ENCODE measurements around the gene HIF1A.
A peak's percentile ranks its signal among the peaks of the same experiment; 100 is the strongest.
"Not testable (repeated sequence)": the region's sequence is repeated elsewhere in the genome, so short reads cannot be mapped to it uniquely, and the experiment has no call there.

HIF1A gene

DNA sequence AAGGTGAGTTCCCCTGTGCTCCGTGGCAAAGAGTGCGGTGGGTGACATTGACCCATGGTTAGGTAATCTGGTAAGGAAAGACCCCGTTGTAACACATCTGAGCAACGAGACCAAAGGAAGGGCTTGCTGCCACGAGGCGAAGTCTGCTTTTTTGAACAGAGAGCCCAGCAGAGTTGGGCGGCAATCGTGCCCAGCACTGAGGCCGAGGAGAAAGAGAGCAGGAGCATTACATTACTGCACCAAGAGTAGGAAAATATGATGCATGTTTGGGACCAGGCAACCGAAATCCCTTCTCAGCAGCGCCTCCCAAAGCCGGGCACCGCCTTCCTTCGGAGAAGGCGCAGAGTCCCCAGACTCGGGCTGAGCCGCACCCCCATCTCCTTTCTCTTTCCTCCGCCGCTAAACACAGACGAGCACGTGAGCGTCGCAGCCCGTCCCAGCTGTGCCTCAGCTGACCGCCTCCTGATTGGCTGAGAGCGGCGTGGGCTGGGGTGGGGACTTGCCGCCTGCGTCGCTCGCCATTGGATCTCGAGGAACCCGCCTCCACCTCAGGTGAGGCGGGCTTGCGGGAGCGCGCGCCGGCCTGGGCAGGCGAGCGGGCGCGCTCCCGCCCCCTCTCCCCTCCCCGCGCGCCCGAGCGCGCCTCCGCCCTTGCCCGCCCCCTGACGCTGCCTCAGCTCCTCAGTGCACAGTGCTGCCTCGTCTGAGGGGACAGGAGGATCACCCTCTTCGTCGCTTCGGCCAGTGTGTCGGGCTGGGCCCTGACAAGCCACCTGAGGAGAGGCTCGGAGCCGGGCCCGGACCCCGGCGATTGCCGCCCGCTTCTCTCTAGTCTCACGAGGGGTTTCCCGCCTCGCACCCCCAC is at the start of gene HIF1A:
TSS of gene HIF1A (plus strand) at position 684 of the 865 bp plus-strand sequence. CDS start 292 bp downstream, outside the sequence.
- DNase-seq, result peak; percentile 99

DNA sequence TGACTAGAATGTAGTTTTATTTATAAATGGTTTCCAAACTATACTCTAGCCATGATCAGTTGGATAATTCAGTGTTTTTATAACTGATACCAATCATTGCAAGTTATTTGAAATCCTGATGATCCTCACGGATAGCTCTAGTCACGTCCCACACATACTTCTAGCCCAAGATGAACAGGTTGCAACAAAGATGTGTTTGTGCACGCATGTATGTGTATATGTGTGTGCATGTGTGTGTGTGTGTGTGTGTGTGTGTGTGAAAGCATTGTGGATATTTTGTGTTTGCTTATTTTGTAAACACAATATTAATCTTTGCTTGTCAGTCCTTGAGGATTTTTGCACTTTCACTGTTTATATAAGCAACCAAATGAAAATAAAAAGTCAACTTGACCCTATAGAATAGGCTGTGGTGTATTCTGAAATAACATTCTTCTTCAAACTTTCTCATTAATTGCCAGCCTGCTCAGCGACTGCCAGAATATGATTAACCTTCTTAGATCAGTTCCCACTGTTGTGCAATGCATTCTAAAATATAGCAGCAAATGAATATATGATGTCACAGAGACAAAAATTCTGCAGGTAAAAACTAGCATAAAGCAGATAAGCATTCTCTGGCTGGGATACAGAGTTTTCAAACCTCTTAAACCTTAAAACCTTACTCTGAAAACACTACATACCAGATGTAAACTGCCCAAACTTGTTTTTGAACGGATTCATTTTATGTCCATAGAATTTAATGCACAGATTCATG is 48.8 kb upstream of the HIF1A start:
- no peak for DNase-seq

DNA sequence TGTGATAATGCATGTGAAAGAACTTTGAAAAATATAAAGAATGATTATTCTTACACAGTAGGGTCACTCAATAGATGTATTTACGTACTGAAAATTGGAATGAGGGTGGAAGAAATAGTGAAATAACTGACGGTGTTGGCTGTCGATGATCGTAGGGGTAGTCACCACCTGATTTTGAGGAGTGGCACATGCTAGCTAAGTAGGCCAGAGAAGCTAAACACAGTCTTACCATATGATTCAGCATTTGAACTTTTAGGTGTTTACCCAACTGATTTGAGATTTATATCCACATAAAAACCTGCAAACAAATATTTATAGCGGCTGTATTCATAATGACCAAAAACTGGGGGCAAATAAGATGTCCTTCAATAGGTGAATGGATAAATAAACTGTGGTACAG is 47.6 kb upstream of the HIF1A start:
- no peak for DNase-seq

DNA sequence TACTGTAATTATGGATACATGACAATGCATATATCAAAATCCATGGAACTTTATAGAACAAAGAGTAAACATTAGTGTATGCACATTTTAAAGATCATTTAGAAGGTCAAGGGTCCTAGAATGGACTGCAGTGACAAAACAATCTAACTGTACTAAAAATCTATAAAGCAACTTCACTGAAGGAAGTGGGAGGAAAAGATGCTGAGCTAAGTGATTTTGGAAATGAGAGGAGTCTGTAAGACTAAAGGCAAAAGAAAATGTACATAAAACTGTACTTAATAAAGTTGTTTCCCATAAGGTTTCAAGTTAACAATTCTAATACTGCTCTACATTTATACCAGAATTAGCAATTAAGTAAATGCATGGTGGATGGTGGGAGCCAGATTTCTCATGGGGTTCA is 46.9 kb upstream of the HIF1A start:
- no peak for DNase-seq

DNA sequence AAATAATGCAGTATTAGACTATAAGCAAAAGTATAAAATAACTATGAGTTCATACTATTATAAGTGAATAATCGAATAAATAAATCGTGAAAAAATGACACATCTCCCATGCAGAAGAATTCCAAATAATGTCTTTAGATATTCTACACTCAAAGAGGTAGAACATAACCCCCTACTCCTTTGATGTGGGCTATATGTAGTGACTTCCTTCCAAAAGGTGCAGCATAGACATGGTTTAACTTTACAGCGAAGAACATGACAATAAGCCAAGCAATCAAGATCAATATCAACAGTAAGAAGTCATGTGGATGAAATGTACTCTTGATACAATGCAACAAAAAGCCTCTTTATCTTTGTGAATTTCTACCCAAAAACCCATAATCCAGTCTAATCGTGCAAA is 46.0 kb upstream of the HIF1A start:
- DNase-seq, result no peak

DNA sequence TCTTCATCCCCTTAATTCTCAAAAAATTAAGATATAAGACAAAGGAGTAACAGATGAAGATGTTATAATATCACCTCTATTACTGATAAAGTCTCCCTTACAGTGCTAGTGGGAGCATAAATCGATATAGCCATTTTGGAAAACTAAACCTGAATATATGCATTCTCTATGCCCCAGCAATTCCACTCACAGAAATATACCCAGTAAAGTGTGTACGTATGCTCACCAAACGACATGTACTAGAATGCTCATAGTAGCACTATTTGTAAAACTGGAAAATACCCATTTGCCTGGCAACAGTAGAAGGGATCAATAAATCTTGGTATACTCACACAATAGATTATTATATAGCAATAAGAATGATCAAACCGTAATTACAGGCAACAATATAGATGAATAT is 44.0 kb upstream of the HIF1A start:
- no peak for DNase-seq

DNA sequence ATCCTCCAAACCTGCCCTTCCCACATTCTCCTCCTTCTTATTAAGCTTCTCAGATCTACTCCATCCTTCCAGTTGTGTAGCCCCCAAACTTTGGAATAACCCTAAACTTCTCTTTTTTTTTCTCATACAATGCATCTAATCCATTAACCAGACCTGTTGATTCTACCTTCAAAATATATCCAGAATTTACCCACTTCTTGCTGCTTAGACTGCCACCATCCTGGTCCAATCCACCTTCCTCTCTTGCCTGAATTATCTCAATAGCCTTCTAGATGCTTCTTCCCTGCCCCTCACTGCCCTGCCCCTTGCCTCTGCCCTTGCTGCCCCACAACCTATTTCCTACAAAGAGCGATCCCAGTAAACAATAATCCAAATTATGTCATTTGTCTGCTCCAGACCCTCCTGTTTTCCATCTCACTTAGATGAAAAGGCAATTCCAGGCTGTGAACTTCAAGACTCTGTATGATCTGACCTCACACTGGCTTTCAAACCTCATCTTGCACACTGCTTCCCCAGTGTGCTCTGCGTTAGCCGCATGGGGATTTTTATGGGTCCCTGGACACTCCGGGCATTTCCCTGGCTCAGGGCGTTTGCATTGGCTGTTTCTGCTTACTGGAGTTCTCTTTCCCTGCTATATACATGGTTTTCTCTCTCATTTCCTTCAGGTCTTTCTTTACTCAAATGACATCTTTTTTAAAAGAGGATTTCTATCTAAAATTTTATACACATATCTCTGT is 42.6 kb upstream of the HIF1A start:
- DNase-seq, result no peak

DNA sequence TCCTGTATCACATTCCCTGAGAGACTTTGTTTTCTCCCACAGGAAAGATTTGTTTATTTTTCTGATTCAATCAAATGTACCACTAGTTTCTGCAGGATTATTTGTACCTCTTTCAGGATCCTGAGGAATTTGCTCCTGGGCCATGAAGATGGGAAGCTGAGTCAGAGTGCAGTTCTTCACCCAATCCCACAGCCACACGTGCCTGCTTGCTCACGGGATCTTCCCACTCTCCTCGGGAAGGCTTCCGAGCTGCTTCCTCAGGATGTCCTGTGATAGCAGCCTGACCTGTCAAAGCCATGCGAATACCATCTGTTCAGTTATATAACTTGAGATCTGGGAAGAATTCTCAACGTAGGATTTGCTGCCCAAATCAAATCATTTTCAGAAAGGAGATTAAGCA is 41.8 kb upstream of the HIF1A start:
- no peak for DNase-seq

DNA sequence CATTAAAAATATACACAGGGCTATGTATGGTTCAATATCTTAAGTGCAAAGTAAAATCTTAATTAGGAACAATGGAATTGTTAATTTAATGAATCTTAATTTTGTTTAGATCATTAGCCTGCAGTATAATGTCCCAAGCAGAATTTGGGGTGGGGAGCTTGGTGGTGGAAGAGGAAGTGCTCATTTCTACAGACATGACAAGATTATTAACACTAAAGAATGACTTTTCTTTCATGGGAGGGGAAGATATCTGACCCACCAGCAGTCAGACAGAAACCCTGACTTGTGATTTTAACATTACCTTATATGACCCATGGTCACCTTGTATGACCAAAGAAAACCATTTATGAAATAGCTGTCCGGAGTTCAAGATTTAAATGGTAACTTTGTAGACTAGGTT is 41.3 kb upstream of the HIF1A start:
- no peak for DNase-seq

DNA sequence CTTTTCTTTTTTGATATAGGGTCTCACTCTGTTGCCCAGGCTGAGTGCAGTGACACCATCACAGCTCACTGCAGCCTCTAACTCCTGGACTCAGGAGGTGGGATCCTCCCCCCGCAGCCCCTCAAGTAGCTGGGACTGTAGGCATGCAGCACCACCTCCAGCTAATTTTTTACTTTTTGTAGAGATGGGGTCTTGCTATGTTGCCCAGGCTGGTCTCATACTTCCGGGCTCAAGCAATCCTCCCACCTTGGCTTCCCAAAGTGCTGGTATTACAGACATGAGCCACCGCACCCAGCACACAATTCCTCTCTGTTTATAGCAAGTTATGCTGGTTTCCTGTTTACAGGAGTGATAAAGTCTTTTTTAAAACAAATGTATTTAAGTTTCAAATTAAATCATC is 39.5 kb upstream of the HIF1A start:
- DNase-seq, result no peak

DNA sequence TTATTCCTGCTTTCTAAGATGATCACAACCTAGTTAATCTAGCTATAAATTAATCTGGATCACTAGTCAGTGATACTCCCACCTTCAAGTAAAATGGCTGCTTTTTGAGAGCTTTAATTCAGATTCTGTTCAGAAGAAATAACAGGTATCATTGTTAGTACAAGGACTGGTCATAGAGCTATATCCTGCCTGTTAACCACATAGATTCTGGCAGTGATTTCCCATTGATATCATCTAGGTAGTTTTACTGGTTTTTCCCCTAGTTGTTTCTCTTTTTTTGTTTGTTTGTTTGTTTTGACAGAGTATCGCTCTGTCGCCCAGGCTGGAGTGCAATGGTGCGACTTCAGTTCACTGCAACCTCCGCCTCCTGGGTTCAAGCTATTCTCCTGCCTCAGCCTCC is 39.0 kb upstream of the HIF1A start:
- no peak for DNase-seq

DNA sequence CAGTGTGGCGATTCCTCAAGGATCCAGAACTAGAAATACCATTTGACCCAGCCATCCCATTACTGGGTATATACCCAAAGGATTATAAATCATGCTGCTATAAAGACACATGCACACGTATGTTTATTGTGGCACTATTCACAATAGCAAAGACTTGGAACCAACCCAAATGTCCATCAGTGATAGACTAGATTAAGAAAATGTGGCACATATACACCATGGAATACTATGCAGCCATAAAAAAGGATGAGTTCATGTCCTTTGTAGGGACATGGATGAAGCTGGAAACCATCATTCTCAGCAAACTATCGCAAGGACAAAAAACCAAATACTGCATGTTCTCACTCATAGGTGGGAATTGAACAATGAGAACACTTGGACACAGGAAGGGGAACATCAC is 37.2 kb upstream of the HIF1A start:
- not testable (repeated sequence) for DNase-seq

DNA sequence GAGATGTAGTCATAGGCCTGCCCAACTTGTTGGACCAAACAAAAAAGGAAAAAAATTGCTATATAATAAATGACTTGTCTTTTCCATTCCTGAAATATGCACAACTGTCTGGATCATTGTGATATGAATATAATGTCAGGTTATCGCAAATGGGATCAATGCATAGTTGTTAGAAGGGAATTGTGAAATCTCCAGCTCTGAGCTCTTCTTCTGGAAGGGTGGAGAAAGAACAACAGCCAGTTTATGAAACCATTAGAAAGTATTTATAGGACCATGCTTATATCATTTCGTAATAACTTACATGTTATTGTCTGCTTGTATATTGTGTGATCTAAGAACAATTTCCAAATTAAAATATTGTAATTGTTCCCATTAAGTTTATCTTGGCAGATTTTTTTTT is 35.7 kb upstream of the HIF1A start:
- no peak for DNase-seq

DNA sequence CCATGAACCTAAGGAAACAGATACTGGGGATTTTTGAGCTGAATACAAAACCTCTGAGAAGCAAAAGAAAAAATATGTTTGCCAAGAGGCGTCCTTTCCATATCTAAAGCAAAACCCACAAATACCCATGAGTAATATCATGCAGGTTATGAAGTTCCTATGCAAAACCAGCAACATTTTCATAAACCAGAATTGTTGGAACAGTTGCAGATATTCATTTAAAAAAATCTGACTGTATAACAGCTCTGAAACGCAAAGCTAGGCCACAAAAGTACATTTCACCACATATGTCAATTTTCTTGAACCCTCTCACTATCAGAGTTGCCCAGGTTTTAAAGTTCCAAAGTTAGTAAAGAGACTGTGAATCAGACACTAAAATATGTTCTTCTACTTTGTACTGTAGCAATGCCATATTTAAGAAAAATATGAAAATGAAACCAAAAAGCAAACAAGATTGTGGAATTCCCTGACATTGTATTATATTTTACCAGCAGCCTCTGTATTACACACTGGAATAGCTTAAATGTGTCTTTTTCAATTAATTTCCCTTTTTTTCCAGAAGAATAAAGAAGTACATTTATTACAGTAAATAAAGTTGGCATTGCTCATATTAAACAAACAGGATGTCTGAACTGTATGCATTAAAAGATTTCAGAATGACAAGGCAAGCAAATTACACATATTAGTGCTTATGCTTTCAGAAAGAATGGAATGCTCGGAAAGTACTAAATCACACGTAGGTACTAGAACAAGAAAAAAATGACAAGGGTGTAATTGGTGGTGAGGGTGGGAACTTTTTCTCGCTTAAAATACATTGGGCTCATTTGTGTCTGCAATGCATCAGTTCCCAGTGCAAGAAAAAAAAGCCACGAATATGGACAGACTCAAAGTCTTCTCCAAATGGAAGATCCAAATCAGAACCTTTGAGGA is 33.6 kb upstream of the HIF1A start:
- no peak for DNase-seq

DNA sequence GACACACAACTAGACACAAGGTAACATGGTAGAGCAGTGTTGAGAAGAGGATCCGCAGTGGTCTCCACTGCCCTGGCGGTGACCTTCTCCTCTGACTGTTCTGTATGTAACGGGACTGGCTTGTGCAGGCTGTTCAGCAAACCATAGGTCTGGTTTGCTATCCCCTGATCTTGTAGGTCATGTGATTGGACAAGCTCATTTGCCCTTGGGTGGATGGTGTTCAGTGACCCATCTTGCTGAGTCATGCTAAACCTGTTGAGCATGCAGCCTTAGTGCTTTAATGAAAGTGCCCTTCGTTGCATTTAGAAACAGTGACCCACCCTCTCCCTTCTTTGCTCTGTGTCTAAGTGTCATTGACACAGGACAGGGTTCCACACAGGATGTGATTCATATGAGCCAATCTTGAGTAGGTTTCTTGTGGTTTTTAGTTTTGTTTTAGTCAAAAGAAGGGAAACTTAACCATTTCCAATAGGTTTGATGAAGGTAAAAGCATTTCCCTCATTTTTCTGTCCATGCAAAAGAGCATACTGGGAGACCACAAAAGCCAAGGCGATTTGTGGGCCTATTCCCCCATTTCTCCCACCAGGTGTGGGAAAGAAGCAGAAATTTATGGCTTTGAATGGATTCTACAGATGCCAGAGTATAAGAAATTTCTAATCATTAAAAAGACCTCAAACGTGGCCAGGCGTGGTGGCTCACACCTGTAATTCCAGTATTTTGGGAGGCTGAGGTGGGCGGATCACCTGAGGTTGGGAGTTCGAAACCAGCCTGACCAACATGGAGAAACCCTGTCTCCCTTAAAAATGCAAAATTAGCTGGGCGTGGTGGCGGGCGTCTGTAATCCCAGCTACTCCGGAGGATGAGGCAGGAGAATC is 32.6 kb upstream of the HIF1A start:
- no peak for DNase-seq

DNA sequence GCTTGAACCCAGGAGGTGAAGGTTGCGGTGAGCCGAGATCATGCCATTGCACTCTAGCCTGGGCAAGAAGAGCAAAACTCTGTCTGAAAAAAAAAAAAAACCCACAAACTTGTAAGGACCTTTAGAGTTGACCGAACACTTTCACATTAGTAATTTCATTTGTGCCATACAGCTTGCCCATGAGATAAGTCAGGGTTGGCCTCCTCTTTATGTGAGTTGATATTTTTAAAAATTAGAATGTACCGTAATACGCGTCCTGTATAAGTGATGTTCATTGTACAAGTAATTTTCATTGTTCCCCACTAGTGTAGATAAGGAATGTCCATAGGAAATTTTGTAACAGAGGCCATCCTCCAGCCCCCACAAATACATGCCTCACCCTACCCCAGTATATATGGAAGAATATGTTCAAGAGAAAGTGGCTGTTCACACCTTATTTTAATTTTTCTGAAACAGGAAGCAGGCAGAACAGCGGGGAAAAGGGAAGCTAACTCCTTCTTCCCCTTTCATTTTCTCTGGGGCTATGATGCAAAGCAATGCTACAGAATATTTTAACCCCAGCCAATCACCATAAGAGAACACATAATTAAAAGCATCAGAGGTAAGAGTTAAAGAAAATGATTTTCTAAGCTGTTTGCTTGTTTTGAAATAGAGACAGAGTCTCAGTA is 31.9 kb upstream of the HIF1A start:
- DNase-seq, result no peak

DNA sequence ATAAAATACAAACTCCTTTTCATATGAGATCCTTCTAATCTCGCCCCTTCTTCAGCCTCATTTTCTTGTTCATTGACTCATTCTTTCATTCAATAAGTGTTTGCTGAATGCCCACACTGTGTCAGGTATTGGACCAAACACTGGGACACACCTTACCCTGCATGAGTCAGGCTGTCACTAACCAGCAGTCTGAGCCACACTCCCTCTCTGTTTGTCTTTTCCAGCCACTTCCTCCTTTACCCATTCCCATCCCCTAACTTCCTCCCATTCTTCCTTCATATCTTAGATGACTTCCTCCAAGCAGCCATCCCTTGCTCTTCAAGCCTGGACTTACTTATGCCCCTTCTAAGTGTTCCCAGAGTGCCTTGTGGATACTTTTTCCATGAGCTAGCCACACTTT is 27.0 kb upstream of the HIF1A start:
- no peak for DNase-seq

DNA sequence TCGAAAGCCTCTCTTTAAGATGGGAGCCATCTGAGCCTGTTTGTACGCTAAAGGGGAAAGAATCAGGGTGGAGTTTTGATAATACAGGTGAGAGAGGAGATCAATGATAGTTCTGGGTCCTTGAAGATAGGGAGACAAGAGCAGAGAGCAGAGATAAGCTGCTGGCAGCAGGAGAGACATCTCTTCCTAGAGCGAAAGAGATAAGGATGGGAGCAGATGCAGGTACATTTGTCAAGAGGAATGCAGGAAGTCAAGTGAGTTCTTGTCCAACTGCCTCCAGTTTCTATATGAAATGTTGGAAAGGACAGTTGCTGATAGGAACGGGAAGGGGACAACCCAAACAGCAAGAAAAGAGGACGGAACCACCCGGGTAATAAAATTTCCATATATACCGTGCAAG is 24.7 kb upstream of the HIF1A start:
- no peak for DNase-seq

DNA sequence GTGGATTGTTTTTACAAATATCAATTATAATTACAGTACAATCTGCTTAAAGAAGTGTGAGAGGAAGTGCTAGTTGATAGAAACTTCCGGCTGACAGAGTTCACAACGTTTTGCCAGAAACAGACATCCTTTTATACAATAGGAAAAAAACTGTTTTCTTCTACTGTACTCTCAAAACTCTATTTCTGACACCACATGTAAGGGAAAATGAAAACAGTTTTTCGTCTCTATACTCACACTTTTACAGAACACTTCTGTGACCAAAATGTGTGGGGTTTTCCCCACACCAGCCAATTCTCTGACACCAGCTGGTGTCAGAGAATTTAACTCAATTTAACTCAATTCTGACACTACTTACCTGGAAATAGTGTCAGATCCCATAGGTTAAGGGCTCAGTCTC is 24.2 kb upstream of the HIF1A start:
- DNase-seq, result no peak

DNA sequence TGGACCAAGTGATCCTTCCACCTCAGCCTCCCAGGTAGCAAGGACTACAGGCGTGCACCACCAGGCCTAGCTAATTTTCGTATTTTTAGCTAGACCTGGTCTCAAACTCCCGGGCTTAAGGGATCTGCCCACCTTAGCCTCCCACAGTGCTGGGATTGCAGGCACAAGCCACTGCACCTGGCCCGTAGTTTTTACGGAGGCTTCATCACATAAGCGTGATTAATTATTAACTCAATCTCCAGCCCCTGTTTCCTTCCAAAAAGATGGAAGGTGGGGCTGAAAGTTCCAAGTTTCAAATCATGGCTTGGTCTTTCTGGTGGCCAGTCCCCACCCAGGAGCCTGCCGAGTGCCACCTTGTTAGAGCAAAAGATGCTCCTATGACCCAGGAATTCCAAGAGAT is 22.5 kb upstream of the HIF1A start:
- DNase-seq, result no peak

DNA sequence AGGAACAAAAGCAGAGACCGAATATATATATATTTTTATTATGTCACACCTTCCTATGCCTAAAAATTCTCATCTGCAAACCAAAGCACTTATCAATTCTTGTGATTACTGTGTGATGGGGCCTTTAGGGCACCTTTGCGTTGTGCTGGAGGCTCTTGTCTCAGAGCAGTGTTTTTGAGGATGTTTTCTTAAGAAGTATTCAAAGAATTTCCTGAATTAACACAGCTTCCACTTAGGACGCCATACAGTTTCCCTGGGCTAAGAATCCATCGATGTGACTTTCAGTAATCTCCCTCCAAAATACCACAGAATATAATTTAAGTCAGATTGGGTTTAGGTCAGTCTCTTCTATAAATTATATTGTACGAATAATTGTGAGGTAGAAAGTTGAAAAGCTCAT is 22.0 kb upstream of the HIF1A start:
- DNase-seq, result no peak
